ENCODE data around the gene ZMIZ1. TPM values are rescaled to one million over a fixed set of nuclear protein-coding genes. Genes with fewer than 3 reads are reported as not detected.

The ZMIZ1 gene
- total RNA-seq, 6 experiments from 2014 or later, result 38.6 to 60.3 (median 51.2) TPM

- H3K27me3 Mint-ChIP-seq (ENCODE audit: insufficient read depth), result peaks cover 4% of the 10 kb centered on the region
- no peak overlapping the region for H3K27ac Mint-ChIP-seq
- H3K9me3 Mint-ChIP-seq, result no peaks in the 10 kb centered on the region
- DNase-seq, result no peak
- H3K36me3 Mint-ChIP-seq (ENCODE audit: low read depth), result peaks cover 12% of the 10 kb centered on the region; the same call in 1 of the 2 replicates
- H3K4me3 Mint-ChIP-seq, result no peak overlapping the region
- peaks cover 47% of the 10 kb centered on the region for H3K4me1 Mint-ChIP-seq (ENCODE audit: low read depth)
- TF ChIP-seq CTCF (IDR thresholded peaks at IDR 0.05), result no peak
These were observed 164.1 kb downstream of the ZMIZ1 start for GRCh38 chr10:79232864-79233263.

GRCh38 chr10:79234391-79235315 is 165.9 kb downstream of the ZMIZ1 start:
- H3K27me3 Mint-ChIP-seq (ENCODE audit: insufficient read depth), result peaks cover 2% of the 10 kb centered on the region; the same call in 1 of the 2 replicates
- no peaks in the 10 kb centered on the region for H3K9me3 Mint-ChIP-seq

GRCh38 chr10:79235765-79236432 is 167.1 kb downstream of the ZMIZ1 start:
- Mint-ChIP-seq H3K27me3 (ENCODE audit: insufficient read depth) (peaks cover 2% of the 10 kb centered on the region; the same call in 1 of the 2 replicates), H3K27ac (no peak overlapping the region), H3K4me3 (no peak overlapping the region), H3K4me1 (ENCODE audit: low read depth) (peaks cover 75% of the 10 kb centered on the region), H3K36me3 (ENCODE audit: low read depth) (peaks cover 8% of the 10 kb centered on the region; the same call in 1 of the 2 replicates), H3K9me3 (no peaks in the 10 kb centered on the region)
- no peak for TF ChIP-seq CTCF (IDR thresholded peaks at IDR 0.05)
- DNase-seq, result no peak

More at GRCh38 chr10:79234391-79235315, 165.9 kb downstream of the ZMIZ1 start:
- Mint-ChIP-seq H3K4me1 (ENCODE audit: low read depth) (peaks cover 65% of the 10 kb centered on the region), H3K4me3 (no peak overlapping the region), H3K36me3 (ENCODE audit: low read depth) (peaks cover 12% of the 10 kb centered on the region; the same call in 1 of the 2 replicates), H3K27ac (peak overlapping the region; percentile 68)
- TF ChIP-seq CTCF (IDR thresholded peaks at IDR 0.05), result 0 out of 2 replicates have a peak, but pooled peaks have one; percentile 33
- DNase-seq, result peak; percentile 8

- Mint-ChIP-seq H3K4me3 (no peak overlapping the region), H3K27me3 (ENCODE audit: insufficient read depth) (peaks cover 2% of the 10 kb centered on the region; the same call in 1 of the 2 replicates), H3K4me1 (ENCODE audit: low read depth) (peaks cover 80% of the 10 kb centered on the region), H3K9me3 (no peaks in the 10 kb centered on the region), H3K36me3 (ENCODE audit: low read depth) (peaks cover 8% of the 10 kb centered on the region; the same call in 1 of the 2 replicates), H3K27ac (no peak overlapping the region)
- no peak for DNase-seq
- TF ChIP-seq CTCF (IDR thresholded peaks at IDR 0.05), result no peak
These were observed 167.6 kb downstream of the ZMIZ1 start for GRCh38 chr10:79236433-79236765.

- no peaks in the 10 kb centered on the region for H3K9me3 Mint-ChIP-seq
- H3K36me3 Mint-ChIP-seq (ENCODE audit: low read depth), result peaks cover 8% of the 10 kb centered on the region; the same call in 1 of the 2 replicates
- peaks cover 80% of the 10 kb centered on the region for H3K4me1 Mint-ChIP-seq (ENCODE audit: low read depth)
- H3K4me3 Mint-ChIP-seq, result no peak overlapping the region
- no peak for DNase-seq
- H3K27me3 Mint-ChIP-seq (ENCODE audit: insufficient read depth), result peaks cover 1% of the 10 kb centered on the region; the same call in 1 of the 2 replicates
- H3K27ac Mint-ChIP-seq, result peak overlapping the region; percentile 92
- no peak for TF ChIP-seq CTCF (IDR thresholded peaks at IDR 0.05)
These were observed 168.8 kb downstream of the ZMIZ1 start for GRCh38 chr10:79237454-79238157.

Data from HFFc6 (cell line).